Hepatocyte (in vitro differentiated cells): ENCODE measurements around the gene ULK1.

ENCODE experiments used
- EZH2 ChIP-seq: fragments of 200-600 bp; sonication (generic); IDR thresholded peaks from 2 replicates; pipeline ENCODE4 v1.6.1; 2016; ENCODE audit warnings: antibody characterized with exemption, mild to moderate bottlenecking, borderline replicate concordance
- EZH2phosphoT487 ChIP-seq: fragments of 200-600 bp; sonication (generic); IDR thresholded peaks from one replicate; pipeline ENCODE4 v1.6.1; 2018; ENCODE audit warnings: antibody characterized with exemption, mild to moderate bottlenecking, low read depth, moderate library complexity; ENCODE audit not compliant: unreplicated experiment, severe bottlenecking
- TF ChIP-seq, protein P1 (sequence below): fragments of 200-600 bp; sonication (generic); IDR thresholded peaks from 2 replicates; pipeline ENCODE4 v1.5.1; 2016; ENCODE audit warnings: antibody characterized with exemption, mild to moderate bottlenecking; ENCODE audit not compliant: poor library complexity

DNA sequence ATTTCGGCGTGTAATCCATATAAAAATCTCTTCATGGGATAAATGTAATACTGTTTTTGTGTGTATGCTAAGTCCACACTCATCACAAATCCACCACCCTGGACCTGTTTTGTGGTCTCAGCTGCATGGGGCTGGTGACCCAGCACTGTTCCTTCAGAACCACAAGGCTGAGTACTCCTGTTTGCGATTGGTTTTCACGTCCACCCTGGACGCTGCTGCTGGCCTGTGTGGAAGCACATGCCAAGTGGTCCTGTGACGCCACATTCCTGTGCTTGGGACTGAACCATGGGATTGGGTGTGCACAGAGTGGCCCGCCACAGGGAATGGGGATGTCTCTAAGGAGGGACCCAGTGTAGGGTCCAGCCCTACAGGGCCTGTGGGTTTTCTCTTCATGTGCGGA lies 39.0 kb downstream of the ULK1 start:
- TF ChIP-seq, protein P1, sequence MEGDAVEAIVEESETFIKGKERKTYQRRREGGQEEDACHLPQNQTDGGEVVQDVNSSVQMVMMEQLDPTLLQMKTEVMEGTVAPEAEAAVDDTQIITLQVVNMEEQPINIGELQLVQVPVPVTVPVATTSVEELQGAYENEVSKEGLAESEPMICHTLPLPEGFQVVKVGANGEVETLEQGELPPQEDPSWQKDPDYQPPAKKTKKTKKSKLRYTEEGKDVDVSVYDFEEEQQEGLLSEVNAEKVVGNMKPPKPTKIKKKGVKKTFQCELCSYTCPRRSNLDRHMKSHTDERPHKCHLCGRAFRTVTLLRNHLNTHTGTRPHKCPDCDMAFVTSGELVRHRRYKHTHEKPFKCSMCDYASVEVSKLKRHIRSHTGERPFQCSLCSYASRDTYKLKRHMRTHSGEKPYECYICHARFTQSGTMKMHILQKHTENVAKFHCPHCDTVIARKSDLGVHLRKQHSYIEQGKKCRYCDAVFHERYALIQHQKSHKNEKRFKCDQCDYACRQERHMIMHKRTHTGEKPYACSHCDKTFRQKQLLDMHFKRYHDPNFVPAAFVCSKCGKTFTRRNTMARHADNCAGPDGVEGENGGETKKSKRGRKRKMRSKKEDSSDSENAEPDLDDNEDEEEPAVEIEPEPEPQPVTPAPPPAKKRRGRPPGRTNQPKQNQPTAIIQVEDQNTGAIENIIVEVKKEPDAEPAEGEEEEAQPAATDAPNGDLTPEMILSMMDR: no peak
- TF ChIP-seq EZH2 (no peak), EZH2phosphoT487 (no peak)
